GM19397 (cell line): ENCODE measurements around the gene SEC14L1.

Source experiments
- ATAC-seq: cut with Tn5 transposase; IDR thresholded peaks from one replicate; pipeline ENCODE4 v1.9.1; 2021; ENCODE audit warnings: mild to moderate bottlenecking, moderate library complexity; ENCODE audit not compliant: unreplicated experiment

SEC14L1 gene

DNA sequence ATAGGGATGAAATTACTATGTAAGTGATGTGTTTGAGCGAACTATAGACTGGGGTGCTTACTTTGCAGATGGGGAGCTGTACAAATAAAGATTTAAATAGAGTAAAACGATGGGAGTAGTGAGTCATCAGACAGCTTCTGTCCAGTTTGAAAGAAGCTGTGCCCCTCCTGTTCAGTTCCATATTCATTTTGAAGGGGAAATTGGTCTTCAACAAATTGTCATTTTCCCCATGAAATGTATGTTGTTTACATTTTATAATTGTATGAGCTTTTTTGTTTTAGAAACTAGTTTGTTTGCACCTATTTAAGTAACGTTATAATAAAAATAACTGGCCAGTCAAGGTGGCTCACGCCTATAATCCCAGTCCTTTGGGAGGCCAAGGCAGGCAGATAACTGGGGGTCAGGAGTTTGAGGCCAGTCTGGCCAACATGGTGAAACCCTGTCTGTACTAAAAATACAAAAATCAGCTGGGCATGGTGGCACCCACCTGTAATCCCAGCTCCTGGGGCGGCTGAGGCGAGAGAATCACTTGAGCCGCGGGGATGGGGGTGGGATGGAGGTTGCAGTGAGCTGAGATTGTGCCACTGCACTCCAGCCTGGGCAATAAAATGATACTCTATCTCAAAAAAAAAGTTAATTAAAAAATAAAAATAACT is 20.2 kb downstream of the SEC14L1 start:
- no peak for ATAC-seq

DNA sequence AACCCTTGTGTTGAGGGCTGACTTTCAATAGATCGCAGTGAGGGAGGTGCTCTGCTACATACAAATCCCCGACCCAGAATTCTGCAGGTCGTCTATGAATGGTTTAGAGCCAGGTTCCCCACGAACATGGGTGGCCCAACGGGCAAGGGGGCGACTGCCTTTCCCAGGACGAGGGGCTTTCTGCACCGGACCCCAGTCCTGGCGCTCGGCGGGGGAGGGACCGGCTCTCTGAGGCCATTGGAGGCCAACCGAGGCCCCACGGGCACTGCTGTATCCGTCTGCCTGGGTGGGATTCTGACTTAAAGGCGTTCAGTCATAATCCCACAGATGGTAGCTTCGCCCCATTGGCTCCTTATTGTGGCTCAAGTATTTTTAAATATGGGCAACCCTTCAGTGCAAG is 21.2 kb downstream of the SEC14L1 start:
- no peak for ATAC-seq

DNA sequence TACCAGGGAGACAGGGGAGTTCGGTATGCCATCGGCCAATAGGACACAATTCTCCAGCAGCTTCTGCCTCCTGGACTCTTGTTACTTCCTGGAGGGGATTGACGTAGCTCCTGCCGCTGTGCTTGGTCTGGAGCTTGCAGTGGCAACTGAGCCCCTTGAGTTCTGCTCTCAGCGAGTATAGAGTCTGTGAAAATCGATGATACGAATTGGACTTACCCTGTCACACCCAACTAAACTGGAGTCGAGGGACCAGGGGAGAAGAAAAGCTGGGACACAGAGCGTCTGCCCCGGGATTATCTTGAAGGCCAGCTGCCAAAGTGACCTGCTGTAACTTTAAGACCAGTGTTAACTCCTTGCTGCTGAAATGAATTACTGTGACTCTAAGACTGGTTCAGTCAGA is 22.2 kb downstream of the SEC14L1 start:
- no peak for ATAC-seq

DNA sequence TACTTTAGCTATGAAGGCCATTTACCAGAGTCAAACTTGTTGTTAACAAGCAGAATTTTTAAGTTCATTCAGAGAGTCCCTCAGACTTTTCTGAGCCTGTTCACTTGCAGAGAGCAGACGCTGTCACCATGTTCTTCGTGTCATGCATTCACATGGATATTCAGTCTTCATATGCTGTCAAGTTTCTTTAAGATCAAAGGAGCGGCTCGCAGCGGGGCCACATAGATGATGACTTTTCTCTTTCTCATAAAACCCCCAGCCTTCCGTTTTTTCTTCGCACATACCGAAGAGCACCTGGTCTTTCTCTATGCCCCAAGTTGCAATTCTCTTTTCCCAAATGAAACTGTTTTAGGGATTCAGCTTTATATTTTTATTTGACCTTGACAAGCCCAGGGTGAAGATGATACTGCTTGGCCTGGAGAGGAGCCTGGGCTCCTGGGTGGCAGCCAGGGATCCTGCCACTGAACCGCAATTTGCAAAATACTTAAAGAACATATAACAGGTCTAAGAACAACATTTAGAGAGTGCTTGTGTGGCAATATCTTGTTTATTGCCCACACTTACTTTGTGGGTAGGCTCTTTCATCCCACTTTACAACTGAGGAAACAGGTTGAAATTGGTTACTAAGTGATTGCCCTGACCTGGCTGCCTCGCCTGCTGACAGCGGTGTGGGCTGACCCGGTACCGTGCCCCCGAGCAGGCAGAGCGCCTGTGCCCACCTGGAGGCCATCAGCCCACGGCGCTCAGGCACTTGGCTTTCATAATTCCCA is 22.9 kb downstream of the SEC14L1 start:
- no peak for ATAC-seq

DNA sequence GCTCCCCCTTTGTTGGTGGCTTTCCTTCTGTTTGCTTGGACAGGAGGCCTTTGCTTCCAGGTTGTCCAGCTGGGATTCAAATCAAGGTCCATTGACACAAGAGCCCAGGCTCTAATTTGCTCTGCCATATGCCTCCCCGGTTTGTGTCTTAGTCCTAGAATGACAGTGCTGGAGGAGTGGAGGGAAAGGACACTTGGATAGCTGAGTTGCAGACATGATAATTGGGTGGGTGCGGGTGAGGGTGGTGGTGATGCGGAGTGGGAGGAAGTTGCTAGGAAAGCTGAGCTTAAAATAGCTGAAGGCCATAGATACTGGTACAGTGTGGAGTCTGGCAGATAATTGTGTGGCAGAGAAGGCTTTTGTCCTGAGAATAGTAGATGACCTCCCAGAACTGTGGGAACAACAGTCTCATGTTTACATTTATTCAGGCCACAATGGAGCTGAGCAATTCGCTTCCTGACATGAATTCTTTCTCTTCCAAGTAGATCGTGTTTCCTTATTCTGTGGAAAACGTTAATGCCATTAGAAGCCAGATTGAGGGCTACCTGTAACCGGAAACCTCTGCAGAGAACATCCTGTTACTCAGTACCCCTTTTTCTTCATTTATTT is 23.8 kb downstream of the SEC14L1 start:
- ATAC-seq, result no peak

DNA sequence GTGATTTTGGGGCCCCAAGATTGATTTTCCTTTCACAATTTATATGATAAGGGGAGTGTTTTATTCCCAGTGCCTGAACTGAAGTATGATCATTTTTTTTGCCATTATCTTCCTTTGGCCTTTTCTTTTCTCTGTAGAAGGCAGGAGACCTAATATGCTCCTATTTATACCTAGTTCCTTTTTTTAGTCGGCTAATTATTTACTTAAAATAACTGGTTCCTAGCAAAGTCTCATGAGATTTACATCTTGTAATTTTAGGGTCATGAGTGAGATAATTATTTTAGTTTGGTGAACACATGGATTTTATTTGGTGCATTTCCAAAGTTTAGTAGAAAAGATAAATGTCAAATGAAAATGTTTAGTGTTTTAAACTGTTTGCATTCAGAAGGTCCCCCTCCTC is 24.8 kb downstream of the SEC14L1 start:
- ATAC-seq, result no peak

DNA sequence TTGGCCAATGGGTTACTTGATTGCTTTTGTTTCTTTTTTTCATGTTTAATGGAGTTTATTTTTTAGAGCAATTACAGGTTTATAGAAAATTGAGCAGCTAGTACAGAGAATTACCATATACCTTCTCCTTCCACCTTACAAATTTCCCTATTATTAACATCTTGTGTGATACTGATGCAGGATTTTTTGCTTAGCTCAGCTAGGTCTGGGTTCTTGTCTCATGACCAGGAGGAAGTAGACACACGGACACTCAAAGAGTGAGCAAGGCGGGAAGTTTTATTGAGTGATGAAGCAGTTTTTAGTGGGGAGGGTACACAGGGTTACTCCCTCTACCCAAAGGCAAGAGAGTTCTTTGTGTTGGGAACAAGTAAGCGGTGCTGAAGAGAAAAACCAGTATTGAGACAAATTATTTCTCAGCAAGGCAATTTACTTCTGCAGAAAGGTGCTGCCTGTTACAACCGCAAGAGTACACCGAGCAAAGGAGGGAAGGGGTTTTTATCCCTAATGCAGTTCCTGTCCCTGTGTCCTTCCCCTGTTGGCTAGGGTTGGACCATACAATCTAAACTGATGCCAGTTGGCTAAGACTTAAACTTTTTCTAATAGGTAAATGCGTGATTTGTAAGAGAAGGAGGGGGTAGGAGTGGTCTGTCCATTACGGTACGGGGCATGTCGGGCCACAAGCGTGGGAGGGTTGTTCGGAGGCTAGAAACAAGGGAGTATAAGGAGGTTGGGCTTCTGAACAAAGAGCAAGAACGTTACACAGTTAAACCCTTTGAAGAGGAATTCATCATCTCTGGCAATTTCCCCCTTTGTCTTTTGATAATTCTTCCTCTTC is 26.9 kb downstream of the SEC14L1 start:
- ATAC-seq, result no peak

DNA sequence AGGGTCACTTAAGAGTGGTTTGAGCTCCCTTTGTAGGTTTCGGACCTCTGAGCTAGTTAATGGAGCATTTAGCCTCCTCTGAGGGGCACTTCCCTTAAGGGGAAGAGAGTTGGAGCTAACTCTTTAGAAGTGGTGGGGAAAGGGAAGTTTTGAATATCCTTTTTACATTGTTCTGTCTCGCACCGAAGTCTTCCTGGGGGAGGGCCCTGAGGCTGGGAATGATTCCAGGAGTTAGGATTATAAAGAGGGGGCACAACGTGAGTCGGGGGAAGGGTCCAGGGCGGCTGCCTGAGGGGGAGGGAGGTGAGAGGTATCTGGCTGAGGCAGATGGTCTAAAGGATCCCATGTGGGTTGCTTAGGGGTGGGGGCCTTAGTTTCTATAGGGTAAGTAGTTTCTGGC is 32.3 kb downstream of the SEC14L1 start:
- ATAC-seq, result no peak

DNA sequence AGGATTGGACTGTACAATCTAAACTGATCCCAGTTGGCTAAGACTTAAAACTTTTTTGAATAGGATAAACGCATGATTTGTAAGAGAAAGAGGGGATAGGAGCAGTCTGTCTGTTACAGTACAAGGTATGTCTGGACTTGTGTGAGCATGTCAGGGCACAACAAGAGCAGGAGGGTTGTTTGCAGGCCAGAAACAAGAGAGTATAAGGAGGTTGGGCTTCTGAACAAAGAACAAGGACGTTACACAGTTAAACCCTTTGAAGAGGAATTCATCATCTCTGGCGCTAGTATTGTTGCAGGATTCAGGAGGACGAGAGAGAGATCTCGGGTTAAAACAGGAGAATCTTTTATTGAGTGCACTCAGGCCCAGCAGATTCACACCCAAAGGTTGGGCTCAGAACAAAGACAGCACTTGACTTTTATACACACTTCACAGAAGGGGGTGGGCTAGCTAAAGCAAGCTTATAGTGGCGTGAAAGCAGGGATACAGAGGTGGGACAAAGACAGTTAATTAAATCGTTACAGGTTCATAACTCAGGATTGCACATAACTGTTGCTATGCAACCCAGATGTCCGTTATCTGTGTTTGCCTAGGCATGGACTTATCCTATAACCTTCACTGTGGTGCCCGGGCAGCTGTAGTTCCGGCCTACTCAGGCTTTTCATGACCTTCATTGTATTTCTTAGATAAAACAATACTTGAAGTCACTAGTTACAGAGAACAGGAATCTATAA is 34.3 kb downstream of the SEC14L1 start:
- no peak for ATAC-seq

DNA sequence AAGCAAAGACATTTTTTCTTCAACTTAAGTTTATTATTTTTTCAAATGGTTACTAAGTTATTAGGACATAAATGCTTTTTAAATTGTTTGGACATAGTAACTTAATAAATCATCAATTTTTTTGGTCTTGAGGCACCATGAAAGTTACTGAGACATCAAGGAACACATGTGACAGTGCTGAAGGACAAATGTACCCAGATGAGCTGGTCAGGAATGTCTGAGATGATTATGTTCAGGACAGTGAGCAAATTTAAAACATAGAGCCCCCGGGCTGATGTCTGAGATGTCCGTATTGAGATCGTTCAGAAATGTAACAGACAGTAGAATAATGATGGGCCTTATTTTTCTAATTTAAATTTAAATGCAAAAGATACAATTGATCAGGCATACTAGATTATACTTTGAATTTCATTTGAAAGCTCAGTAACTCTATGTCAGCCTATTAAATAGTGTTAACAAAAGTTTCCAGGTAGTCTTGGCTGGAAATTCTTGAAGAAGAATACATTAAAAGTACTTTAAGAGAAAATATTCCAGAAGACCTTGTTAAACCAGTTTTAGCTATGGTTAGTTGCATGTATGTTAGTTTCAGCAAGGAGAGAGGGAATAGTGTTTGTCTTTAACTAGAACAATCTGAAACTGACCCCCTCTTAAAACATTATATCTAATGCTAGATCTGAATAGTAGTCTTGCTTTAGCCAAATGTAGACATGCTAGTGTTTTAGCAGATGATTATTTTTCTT is 36.4 kb downstream of the SEC14L1 start:
- no peak for ATAC-seq

DNA sequence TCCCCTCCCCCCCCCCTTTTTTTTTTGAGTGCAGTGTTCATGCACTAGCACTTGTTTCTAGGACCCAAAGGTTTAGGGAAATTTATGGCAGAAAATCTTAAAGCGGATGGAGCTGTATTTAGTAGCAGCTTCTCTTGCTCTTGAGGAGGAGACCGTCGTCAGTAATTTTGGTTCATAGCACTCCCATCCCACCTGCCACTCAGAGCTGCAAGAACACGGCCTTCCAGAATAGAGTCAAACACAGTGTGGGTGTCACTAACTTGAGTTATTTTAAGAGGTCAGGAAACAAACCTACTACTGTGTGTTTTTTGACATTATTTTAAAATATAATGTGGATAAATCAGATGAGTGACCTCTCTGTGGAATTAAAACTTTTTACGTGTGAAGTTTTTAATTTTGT is 37.3 kb downstream of the SEC14L1 start:
- ATAC-seq, result no peak

DNA sequence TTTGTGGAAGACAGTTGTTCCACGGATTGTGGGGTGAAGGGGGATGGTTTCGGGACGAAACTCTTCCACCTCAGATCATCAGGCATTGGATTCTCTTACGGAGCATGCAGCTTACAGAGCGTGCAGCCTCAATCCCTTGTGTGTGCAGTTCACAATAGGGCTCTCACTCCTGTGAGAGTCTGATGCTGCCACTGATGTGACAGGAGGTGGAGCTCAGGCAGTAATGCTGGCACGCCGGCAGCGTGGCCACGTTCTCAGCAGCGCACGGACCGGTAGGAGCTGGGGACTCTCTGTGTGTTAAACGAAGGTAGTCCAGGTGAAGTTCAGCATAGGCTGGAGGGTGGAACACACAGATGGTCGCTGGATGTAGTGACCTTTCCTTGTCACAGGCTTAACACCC is 37.8 kb downstream of the SEC14L1 start:
- ATAC-seq, result no peak

DNA sequence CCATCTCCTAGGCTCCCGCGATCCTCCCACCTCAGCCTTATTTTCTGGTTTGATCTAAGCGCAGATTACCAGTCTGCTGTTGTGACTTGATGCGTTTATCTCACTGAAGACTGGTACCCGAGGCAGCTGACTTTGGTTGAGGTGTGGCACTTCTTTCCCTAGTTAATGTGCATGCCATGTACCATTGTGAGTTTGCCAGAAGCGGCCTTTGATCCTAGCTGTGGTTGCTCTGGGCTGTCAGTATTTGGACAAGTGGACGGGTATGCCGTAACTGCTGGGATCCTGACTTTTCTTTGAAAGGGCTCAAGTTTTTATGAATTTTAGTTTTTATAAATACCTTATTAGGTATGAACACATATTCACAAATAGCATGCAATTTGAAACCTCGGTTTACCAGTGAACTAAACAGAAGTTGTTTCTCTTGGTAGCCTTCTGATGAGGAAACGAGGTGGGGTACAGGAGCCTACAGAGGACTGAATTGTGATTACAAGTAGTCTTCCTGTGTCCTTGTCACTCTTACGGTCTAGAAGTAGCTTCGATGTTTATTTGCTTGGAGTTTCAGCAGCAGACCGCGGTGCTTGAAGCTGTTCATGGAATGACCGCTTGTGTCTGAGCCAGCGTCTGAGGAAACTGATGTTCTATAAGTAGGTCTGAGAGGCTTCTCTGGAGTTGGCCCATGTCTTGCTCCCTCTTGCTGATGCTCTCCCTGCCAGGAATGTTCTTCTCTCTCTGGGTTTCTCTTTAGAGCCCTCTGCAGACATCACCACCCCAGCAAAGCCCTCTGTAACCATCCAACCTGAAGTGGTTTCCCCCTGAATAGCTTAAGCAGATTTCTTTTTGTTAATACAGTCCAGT is 40.0 kb downstream of the SEC14L1 start:
- ATAC-seq, result no peak

DNA sequence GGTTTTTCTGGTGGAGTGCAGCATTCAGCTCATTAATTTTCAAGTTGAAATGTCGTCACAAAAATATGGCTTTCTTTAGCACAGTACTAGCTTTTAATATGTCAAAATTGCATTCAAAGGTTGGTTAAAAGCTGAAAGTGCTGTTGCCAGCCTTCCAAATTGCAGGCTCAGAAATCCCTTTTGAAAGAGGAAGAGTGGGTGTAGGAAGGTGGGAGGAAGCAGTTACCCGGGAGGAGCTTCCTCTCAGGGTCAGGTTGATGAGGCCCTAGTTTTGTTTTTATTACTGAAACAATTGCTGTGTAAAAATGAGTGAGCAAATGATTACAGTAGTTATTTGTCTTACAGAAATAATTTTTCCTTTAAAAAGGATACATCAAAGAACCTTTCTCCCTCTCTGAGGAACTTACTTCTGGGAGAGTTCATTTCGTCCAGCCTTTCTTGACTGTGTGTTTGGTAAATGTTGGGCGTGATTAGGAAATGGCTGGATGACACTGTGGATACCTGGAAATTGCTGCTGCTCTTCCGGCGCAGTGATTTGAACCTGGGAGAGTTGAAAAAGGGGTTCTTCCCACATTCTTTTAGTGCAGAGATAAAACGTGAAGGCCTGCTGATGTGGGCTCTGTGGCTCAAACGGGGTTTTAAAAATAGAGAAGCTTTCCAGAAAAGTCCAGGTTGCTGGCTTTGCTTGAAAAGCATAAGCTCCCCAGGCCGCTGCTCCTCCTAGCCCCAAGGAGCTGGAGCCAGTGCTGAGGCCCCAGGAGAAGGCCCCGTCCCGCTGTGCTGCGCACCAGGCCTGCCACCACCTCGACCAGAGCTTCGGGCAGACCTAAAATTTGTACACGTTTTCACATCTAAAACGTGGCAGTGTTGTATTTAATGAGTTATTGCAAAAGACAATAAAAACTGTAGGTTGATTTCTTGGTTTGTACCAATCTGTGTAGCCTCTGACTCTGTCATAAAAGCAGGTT is 41.7 kb downstream of the SEC14L1 start:
- ATAC-seq, result no peak

DNA sequence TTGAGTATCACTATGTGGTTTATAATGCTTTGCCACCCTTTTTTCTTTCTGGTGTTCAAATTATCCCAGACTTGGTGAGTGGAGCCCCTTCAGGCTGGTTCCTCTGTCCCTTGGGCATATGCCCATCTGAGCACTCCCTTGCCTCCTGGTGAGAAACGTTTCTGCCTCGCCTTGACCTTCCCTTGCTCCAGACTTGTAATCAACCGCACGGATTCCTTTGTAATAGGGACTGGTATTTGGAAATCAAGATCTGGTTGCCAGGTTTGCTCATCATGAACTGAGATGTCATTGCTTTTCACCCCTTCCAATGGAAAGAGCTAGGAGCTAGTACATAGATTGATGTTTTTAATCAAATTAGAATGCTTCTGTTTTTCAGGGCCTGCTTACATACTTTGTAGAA is 43.7 kb downstream of the SEC14L1 start:
- no peak for ATAC-seq

DNA sequence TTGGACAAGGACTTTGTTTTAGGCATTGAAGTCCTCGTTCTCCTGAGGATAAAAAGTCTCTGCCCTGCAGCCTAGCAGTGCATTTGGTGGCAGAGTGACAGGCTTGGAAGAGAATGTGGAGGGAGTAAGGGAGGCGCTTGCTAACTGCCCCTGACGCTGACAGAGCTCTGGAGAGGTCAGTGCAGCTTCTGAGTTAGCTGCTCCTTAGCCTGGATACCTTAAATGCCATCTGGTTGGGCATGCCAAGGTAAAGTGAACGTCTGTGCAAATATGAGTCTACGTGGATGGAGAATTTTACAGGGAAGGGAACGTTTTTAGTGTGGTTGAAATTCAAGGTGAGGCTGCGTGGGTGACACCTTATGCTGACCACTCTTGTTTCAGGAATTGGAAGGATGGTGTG is 44.4 kb downstream of the SEC14L1 start:
- no peak for ATAC-seq

DNA sequence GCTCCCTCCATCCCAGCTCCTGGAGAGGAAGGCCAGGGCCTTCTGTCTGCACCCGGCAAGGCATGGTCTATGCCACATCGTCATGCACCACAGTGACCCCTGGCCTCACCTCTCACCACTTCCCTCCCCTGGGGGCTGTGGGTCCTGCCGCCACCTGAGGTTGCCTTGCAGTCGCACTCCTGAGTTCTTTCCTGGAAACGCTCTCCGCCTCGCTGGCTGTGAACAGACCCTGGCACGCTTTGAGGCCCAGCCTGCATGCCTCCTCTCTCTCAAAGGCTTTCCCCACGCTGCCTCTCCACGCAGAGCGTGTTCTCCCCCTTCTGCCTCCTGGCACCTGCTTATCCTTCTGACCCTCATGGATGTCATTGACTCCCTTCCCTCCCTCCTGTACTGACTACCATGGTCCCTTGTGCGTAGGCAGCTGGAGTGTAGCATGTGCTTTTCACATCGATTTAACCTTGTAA is 45.4 kb downstream of the SEC14L1 start:
- ATAC-seq, result no peak
